ENCODE results near the gene ABHD6.

Gene ABHD6

GRCh38 chr3:58230876-58231552 is 6.6 kb upstream of the ABHD6 start:
- CTCF ChIA-PET, result interaction anchor here (0.5 to 0.8 kb wide), 2 partner anchors 13 to 43 kb away, joined by 3 to 5 read pairs; no protein-coding TSS in a partner anchor
- no peak for TF ChIP-seq CTCF (conservative IDR thresholded peaks at IDR 0.05; ENCODE audit: low read depth)
- DNase-seq (ENCODE audit: low spot score), result no peak
- POLR2A ChIA-PET (ENCODE audit: low non-redundant PET), result interaction anchor here (0.7 kb wide), 1 partner anchor 217 kb away, joined by 6 read pairs; no protein-coding TSS in a partner anchor
- H3K27ac ChIP-seq, result no peak overlapping the region

- ChIA-PET CTCF (interaction anchor here (0.7 to 0.8 kb wide), 2 partner anchors 26 to 44 kb away, joined by 4 to 5 read pairs; no protein-coding TSS in a partner anchor), POLR2A (ENCODE audit: low non-redundant PET) (no interaction called here)
- no peak for DNase-seq (ENCODE audit: low spot score)
- no peak for TF ChIP-seq CTCF (conservative IDR thresholded peaks at IDR 0.05; ENCODE audit: low read depth)
- H3K27ac ChIP-seq, result no peak overlapping the region
Measured at GRCh38 chr3:58231666-58232065, 5.9 kb upstream of the ABHD6 start.

GRCh38 chr3:58234516-58234931 is 3.1 kb upstream of the ABHD6 start:
- POLR2A ChIA-PET (ENCODE audit: low non-redundant PET), result no interaction called here
- H3K27ac ChIP-seq, result no peak overlapping the region
- CTCF ChIA-PET, result no interaction called here
- no peak for TF ChIP-seq CTCF (conservative IDR thresholded peaks at IDR 0.05; ENCODE audit: low read depth)
- DNase-seq (ENCODE audit: low spot score), result no peak

GRCh38 chr3:58235970-58236369 is 1.6 kb upstream of the ABHD6 start:
- no peak for DNase-seq (ENCODE audit: low spot score)
- ChIA-PET CTCF (interaction anchor here (0.6 kb wide), 1 partner anchor 59 kb away, joined by 4 read pairs; no protein-coding TSS in a partner anchor), POLR2A (ENCODE audit: low non-redundant PET) (interaction anchor here (0.6 kb wide), 1 partner anchor 167 kb away, joined by 4 read pairs; no protein-coding TSS in a partner anchor)
- TF ChIP-seq CTCF (conservative IDR thresholded peaks at IDR 0.05; ENCODE audit: low read depth), result no peak
- H3K27ac ChIP-seq, result no peak overlapping the region

- ChIA-PET POLR2A (ENCODE audit: low non-redundant PET) (interaction anchor here (0.6 kb wide), 1 partner anchor 167 kb away, joined by 4 read pairs; no protein-coding TSS in a partner anchor), CTCF (interaction anchor here (0.6 kb wide), 1 partner anchor 59 kb away, joined by 4 read pairs; no protein-coding TSS in a partner anchor)
- no peak for TF ChIP-seq CTCF (conservative IDR thresholded peaks at IDR 0.05; ENCODE audit: low read depth)
- H3K27ac ChIP-seq, result peak overlapping the region; percentile 83
- DNase-seq (ENCODE audit: low spot score), result no peak
Measured at GRCh38 chr3:58236527-58237237, 910 bp upstream of the ABHD6 start.

GRCh38 chr3:58237941-58238681 is 519 bp downstream of the ABHD6 start:
- TF ChIP-seq CTCF (conservative IDR thresholded peaks at IDR 0.05; ENCODE audit: low read depth), result no peak
- peak overlapping the region; percentile 83 for H3K27ac ChIP-seq
- no peak for DNase-seq (ENCODE audit: low spot score)
- ChIA-PET POLR2A (ENCODE audit: low non-redundant PET) (interaction anchor here (0.6 kb wide), 1 partner anchor 40 kb away, joined by 3 read pairs; no protein-coding TSS in a partner anchor), CTCF (interaction anchor here (0.8 to 1.0 kb wide), 3 partner anchors 21 to 62 kb away, joined by 3 to 6 read pairs (median 3); no protein-coding TSS in a partner anchor)
